ENCODE data around the gene ARHGEF4. TPM values are rescaled to one million over a fixed set of nuclear protein-coding genes. Genes with fewer than 3 reads are reported as not detected.
"Not testable (repeated sequence)": the region's sequence is repeated elsewhere in the genome, so short reads cannot be mapped to it uniquely, and the experiment has no call there.

Gene ARHGEF4
- total RNA-seq, 1 experiment from 2014 or later = 12.6 TPM

GRCh38 chr2:131075578-131075977 is 238.9 kb downstream of the ARHGEF4 start:
- H3K4me1 Mint-ChIP-seq = peaks cover 8 to 11% of the 10 kb centered on the region in 2 experiments
- peak overlapping the region; percentile 63 to 67 (median 65); a peak in 2 of 7 replicates for H3K27ac Mint-ChIP-seq
- WGBS (ENCODE audit: extremely low coverage, insufficient read length, low lambda C conversion rate) = no CpG with 5 or more reads among the region's 15 CpGs

More at GRCh38 chr2:131075578-131075977, 238.9 kb downstream of the ARHGEF4 start:
- not testable (repeated sequence) for H2AK5ac ChIP-seq (ENCODE audit: insufficient read length, low read length); H4K8ac ChIP-seq (replicated peaks; ENCODE audit: insufficient read length, low read depth, low read length); H2BK120ac ChIP-seq (ENCODE audit: low read depth, low read length, poor library complexity, severe bottlenecking); H2BK20ac ChIP-seq (ENCODE audit: low read depth, low read length, poor library complexity, severe bottlenecking); H3K27me3 ChIP-seq (ENCODE audit: insufficient read depth, low read length); H2BK5ac ChIP-seq (ENCODE audit: insufficient read length, low read length); H4K5ac ChIP-seq (ENCODE audit: insufficient read length, low read depth, low read length); H2BK15ac ChIP-seq (ENCODE audit: low read depth, low read length); H3K9me3 Mint-ChIP-seq; H3K9ac ChIP-seq (ENCODE audit: extremely low read depth, insufficient read length, low read length); H2AFZ ChIP-seq (ENCODE audit: low read length); H3K4me1 ChIP-seq (ENCODE audit: insufficient read depth, low read length); H4K91ac ChIP-seq (ENCODE audit: insufficient read length, low read depth, low read length); H3K9me3 ChIP-seq (ENCODE audit: control insufficient read depth, low read depth, low read length); H4K20me1 ChIP-seq (ENCODE audit: control insufficient read depth, insufficient read depth, insufficient read length); H3K27me3 Mint-ChIP-seq (ENCODE audit: low read depth); H3K27ac ChIP-seq (ENCODE audit: insufficient read length, low read depth, low read length); H3T11ph ChIP-seq (ENCODE audit: low read length); H2BK12ac ChIP-seq (ENCODE audit: insufficient read length, low read depth, low read length); H3K23me2 ChIP-seq (ENCODE audit: insufficient read length, low read depth, low read length, poor library complexity, severe bottlenecking); H3K4me2 ChIP-seq (ENCODE audit: insufficient read depth, insufficient read length, low read length); H3K18ac ChIP-seq (ENCODE audit: insufficient read length, low read depth, low read length); H3K23ac ChIP-seq (ENCODE audit: insufficient read length, low read depth, low read length); H3K4ac ChIP-seq (ENCODE audit: low read depth, low read length); H3K56ac ChIP-seq (ENCODE audit: insufficient read length, low read depth, low read length); H3K14ac ChIP-seq (ENCODE audit: insufficient read depth, low read length)
- H3K4me3 Mint-ChIP-seq = peak overlapping the region in 1 of 2 experiments; percentile 24; a peak in 1 of 5 replicates
- Histone ChIP-seq H3K79me2 (ENCODE audit: insufficient read depth, low read length) (peaks cover 29% of the 10 kb centered on the region), H3K79me1 (ENCODE audit: insufficient read depth, low read depth, low read length, poor library complexity, severe bottlenecking) (peaks cover 11% of the 10 kb centered on the region)
- peak; percentile 48 for DNase-seq
- H3K36me3 Mint-ChIP-seq (ENCODE audit: insufficient read depth in 1 of 3, low read depth in 3 of 3) = peaks cover 59 to 91% (median 82%) of the 10 kb centered on the region in 3 experiments
